DOHH2 (cell line): ENCODE measurements around the gene SULF2.

Experiments
- CTCF ChIP-seq: fragments of 200-600 bp; sonication (generic); IDR thresholded peaks from one replicate; pipeline ENCODE4 v1.5.1; 2014; ENCODE audit warnings: antibody characterized with exemption, mild to moderate bottlenecking, low read depth, low read length; ENCODE audit not compliant: poor library complexity, severe bottlenecking
- EZH2phosphoT487 ChIP-seq: fragments of 200-600 bp; sonication (generic); IDR thresholded peaks from 2 replicates; pipeline ENCODE4 v1.6.1; 2017; ENCODE audit warnings: borderline replicate concordance, mild to moderate bottlenecking, antibody characterized with exemption, low read length, moderate library complexity, mixed read lengths

GRCh38 chr20:47661714-47662113, 123.6 kb downstream of the SULF2 start:
- no peak for TF ChIP-seq EZH2phosphoT487
- no peak for TF ChIP-seq CTCF
